OCI-LY3 (cell line): Measurements from ENCODE around the gene APLP1.

Source experiments
- H2AFZ ChIP-seq: fragments of 200-600, 300-600 bp; shearing (Covaris generic); 2 replicates; pipeline ENCODE4 v1.6.0; 2014; ENCODE audit warnings: antibody characterized with exemption, low read depth, low read length
- H3K27ac ChIP-seq: fragments of 200-600, 300-600 bp; sonication (generic); 2 replicates; pipeline ENCODE4 v1.5.1; 2014; ENCODE audit warnings: mild to moderate bottlenecking, low read length, moderate library complexity, mixed read lengths
- H3K27me3 ChIP-seq: fragments of 200-600, 300-600 bp; sonication (generic); 2 replicates; pipeline ENCODE4 v1.6.1; 2014; ENCODE audit warnings: low read depth, low read length, mixed read lengths
- H3K36me3 ChIP-seq: fragments of 200-600, 300-600 bp; sonication (generic); replicated peaks from 2 replicates; pipeline ENCODE3; 2014; ENCODE audit warnings: low read depth, low read length, mixed read lengths
- H3K4me1 ChIP-seq: fragments of 300-600, 200-600 bp; sonication (generic); 2 replicates; pipeline ENCODE4 v1.6.1; 2014; ENCODE audit warnings: low read length, mixed read lengths
- H3K4me2 ChIP-seq: fragments of 200-600, 300-600 bp; sonication (generic); 2 replicates; pipeline ENCODE4 v1.6.1; 2014; ENCODE audit warnings: low read length, mixed read lengths
- H3K4me3 ChIP-seq: fragments of 300-600, 200-600 bp; sonication (generic); 2 replicates; pipeline ENCODE4 v1.5.1; 2014; ENCODE audit warnings: antibody characterized with exemption, mild to moderate bottlenecking, low read length, moderate library complexity
- H3K79me2 ChIP-seq: fragments of 300-600, 200-600 bp; shearing (Covaris generic); 2 replicates; pipeline ENCODE4 v1.6.1; 2014; ENCODE audit warnings: mild to moderate bottlenecking, low read length, mixed read lengths
- H3K9ac ChIP-seq: fragments of 300-600, 200-600 bp; shearing (Covaris generic); 2 replicates; pipeline ENCODE4 v1.6.0; 2014; ENCODE audit warnings: mild to moderate bottlenecking, low read length, moderate library complexity
- H3K9me3 ChIP-seq: fragments of 200-600, 300-600 bp; shearing (Covaris generic); 2 replicates; pipeline ENCODE4 v1.6.1; 2014; ENCODE audit warnings: low read length, mixed read lengths; ENCODE audit not compliant: insufficient read depth
- H4K20me1 ChIP-seq: fragments of 200-600, 300-600 bp; sonication (generic); 2 replicates; pipeline ENCODE4 v1.6.1; 2016; ENCODE audit warnings: low read length, mixed read lengths; ENCODE audit not compliant: insufficient read depth
- EZH2phosphoT487 ChIP-seq: fragments of 200-600 bp; shearing (Covaris generic); IDR thresholded peaks from 2 replicates; pipeline ENCODE4 v1.6.1; 2018; ENCODE audit warnings: antibody characterized with exemption, mixed run types, low read depth
- TF ChIP-seq, protein P1 (sequence below): fragments of 200-600, 300-600 bp; sonication (generic); IDR thresholded peaks from 2 replicates; pipeline ENCODE4 v1.5.1; 2014; ENCODE audit warnings: antibody characterized with exemption, low read length, low read depth

The APLP1 gene

DNA sequence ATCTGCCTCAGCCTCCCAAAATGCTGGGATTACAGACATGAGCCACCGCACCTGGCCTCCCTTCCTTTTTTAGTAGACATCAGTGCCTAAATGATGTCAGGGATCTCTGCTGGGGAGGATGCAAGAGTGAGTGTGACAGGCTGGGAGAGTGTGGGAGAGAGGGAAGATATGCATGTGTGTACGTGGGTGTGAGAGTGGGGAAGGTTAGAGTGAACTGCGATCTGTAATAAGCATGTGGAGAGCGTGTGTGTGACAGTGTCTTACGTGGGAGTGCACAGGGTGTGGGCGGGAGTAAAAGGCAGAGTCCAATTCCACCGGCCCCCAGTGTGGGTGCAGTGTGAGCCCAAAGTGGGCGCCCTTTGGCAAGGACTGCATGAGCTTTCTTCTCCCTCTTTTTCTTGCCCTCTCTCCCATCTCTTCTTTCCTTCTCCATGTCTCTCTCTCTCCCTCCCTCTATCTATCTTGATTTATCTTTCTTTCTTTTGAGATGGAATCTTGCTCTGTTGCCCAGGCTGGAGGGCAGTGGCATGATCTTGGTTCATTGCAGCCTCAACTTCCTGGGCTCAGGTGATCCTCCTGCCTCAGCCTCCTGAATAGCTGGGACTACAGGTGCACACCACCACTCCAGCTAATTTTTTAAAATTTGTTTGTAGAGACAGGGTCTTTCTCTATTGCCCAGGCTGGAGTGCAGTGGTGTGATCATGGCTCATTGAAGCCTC, 15.2 kb upstream of the APLP1 start:
- Histone ChIP-seq H4K20me1 (no peaks in the 10 kb centered on the region), H3K79me2 (no peaks in the 10 kb centered on the region), H3K27ac (no peak overlapping the region), H3K36me3 (no peaks in the 10 kb centered on the region), H3K27me3 (peaks cover 10% of the 10 kb centered on the region; the same call in 1 of the 2 replicates), H3K9ac (no peak overlapping the region), H3K4me1 (peaks cover 8% of the 10 kb centered on the region; the same call in 1 of the 2 replicates), H3K4me3 (no peak overlapping the region), H3K9me3 (no peaks in the 10 kb centered on the region), H2AFZ (no peak overlapping the region), H3K4me2 (no peak overlapping the region)
- TF ChIP-seq EZH2phosphoT487, result no peak
- TF ChIP-seq, protein P1, sequence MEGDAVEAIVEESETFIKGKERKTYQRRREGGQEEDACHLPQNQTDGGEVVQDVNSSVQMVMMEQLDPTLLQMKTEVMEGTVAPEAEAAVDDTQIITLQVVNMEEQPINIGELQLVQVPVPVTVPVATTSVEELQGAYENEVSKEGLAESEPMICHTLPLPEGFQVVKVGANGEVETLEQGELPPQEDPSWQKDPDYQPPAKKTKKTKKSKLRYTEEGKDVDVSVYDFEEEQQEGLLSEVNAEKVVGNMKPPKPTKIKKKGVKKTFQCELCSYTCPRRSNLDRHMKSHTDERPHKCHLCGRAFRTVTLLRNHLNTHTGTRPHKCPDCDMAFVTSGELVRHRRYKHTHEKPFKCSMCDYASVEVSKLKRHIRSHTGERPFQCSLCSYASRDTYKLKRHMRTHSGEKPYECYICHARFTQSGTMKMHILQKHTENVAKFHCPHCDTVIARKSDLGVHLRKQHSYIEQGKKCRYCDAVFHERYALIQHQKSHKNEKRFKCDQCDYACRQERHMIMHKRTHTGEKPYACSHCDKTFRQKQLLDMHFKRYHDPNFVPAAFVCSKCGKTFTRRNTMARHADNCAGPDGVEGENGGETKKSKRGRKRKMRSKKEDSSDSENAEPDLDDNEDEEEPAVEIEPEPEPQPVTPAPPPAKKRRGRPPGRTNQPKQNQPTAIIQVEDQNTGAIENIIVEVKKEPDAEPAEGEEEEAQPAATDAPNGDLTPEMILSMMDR, result no peak

DNA sequence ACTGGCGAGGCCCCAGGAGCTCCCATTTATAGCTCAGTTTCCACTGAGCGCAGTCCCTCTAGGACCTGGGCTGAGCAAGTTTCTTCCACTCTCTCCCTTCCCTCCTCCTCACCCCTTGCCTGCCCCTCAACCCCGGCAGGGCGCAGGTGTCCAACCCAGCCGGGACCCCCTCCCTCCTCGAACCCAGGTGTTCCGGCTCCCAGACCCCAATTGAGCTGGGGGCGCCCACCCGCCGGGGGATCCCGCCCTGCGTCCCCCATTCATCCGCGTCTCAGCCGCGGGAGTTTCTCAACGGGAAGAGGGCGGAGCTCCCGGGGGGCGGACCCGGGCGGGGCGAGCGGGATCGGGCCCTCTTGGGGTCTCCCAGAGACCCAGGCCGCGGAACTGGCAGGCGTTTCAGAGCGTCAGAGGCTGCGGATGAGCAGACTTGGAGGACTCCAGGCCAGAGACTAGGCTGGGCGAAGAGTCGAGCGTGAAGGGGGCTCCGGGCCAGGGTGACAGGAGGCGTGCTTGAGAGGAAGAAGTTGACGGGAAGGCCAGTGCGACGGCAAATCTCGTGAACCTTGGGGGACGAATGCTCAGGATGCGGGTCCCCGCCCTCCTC, 11.7 kb upstream of the APLP1 start, which contains the start of gene KIRREL2:
Gene KIRREL2, plus strand, starts transcription at position 366 of the 604 bp plus-strand sequence. Its CDS starts 209 bp downstream, at position 575.
- Histone ChIP-seq H3K36me3 (peaks cover 3% of the 10 kb centered on the region), H3K27me3 (peaks cover 10% of the 10 kb centered on the region; the same call in 1 of the 2 replicates), H3K27ac (no peak within 1 kb of the TSS), H3K9me3 (no peaks in the 10 kb centered on the region; the same call in 1 of the 2 replicates), H3K4me2 (peak within 1 kb of the TSS; percentile 97), H3K4me3 (peak within 1 kb of the TSS; percentile 98), H2AFZ (peak within 1 kb of the TSS; percentile 99), H3K4me1 (peaks cover 8% of the 10 kb centered on the region; the same call in 1 of the 2 replicates), H4K20me1 (no peaks in the 10 kb centered on the region), H3K9ac (peak within 1 kb of the TSS; percentile 71), H3K79me2 (no peaks in the 10 kb centered on the region)
- TF ChIP-seq, protein P1, result no peak
- TF ChIP-seq EZH2phosphoT487, result no peak

DNA sequence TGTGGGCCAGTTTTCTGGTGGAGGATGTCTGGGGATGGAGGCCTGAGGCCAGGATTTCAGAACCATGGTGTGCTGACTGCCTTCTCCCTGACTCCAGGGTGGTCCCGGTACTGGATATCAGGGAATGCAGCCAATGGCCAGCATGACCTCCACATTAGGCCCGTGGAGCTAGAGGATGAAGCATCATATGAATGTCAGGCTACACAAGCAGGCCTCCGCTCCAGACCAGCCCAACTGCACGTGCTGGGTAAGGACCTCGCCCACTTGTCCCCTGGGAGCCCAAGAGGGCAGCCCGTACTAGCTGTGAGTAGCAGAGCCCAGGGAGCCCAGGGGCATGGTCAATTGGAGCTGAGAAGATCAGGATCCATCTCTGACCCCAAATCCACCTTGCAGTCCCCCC, 10.1 kb upstream of the APLP1 start:
- Histone ChIP-seq H3K27me3 (peaks cover 5% of the 10 kb centered on the region; the same call in 1 of the 2 replicates), H3K4me3 (no peak overlapping the region), H3K4me1 (peaks cover 8% of the 10 kb centered on the region; the same call in 1 of the 2 replicates)

More for the DNA sequence above, 10.1 kb upstream of the APLP1 start:
- TF ChIP-seq, protein P1, result no peak
- TF ChIP-seq EZH2phosphoT487, result no peak
- H2AFZ ChIP-seq, result no peak overlapping the region
- no peak overlapping the region for H3K9ac ChIP-seq
- no peaks in the 10 kb centered on the region for H4K20me1 ChIP-seq
- no peaks in the 10 kb centered on the region; the same call in 1 of the 2 replicates for H3K9me3 ChIP-seq
- H3K4me2 ChIP-seq, result no peak overlapping the region
- peaks cover 3% of the 10 kb centered on the region for H3K36me3 ChIP-seq
- H3K27ac ChIP-seq, result no peak overlapping the region
- no peaks in the 10 kb centered on the region for H3K79me2 ChIP-seq
